Hepatocyte (in vitro differentiated cells): Measurements from ENCODE around the gene RBBP6. TPM values are rescaled to one million over a fixed set of nuclear protein-coding genes. Genes with fewer than 3 reads are reported as not detected.

Experiments
- DNase-seq: peaks from one replicate; pipeline ENCODE4 v3.0.0-alpha.2; 2016; ENCODE audit warnings: low spot score
- H2AFZ ChIP-seq: fragments of 200-600 bp; sonication (generic); 2 replicates; pipeline ENCODE4 v1.6.0; 2016; ENCODE audit warnings: antibody characterized with exemption, mild to moderate bottlenecking
- H3K27ac ChIP-seq: fragments of 200-600 bp; sonication (generic); 2 replicates; pipeline ENCODE4 v1.5.1; 2016; ENCODE audit warnings: mild to moderate bottlenecking
- H3K27me3 ChIP-seq: fragments of 200-600 bp; sonication (generic); 2 replicates; pipeline ENCODE4 v1.6.1; 2016
- H3K36me3 ChIP-seq: fragments of 200-600 bp; sonication (generic); replicated peaks from 2 replicates; pipeline ENCODE4 v1.5.1; 2016; ENCODE audit warnings: low read depth; ENCODE audit not compliant: insufficient read depth
- H3K4me1 ChIP-seq: fragments of 200-600 bp; sonication (generic); 2 replicates; pipeline ENCODE4 v1.5.1; 2016; ENCODE audit warnings: mild to moderate bottlenecking, moderate library complexity; ENCODE audit not compliant: insufficient read depth
- H3K4me2 ChIP-seq: fragments of 200-600 bp; sonication (generic); 2 replicates; pipeline ENCODE4 v1.6.0; 2016
- H3K4me3 ChIP-seq: fragments of 200-600 bp; sonication (generic); 2 replicates; pipeline ENCODE4 v1.5.1; 2016; ENCODE audit warnings: mild to moderate bottlenecking
- H3K79me2 ChIP-seq: fragments of 200-600 bp; sonication (generic); 2 replicates; pipeline ENCODE4 v1.6.0; 2017; ENCODE audit warnings: mild to moderate bottlenecking
- H3K9me2 ChIP-seq: fragments of 200-600 bp; sonication (generic); replicated peaks from 2 replicates; pipeline ENCODE4 v1.6.0; 2017; ENCODE audit warnings: mild to moderate bottlenecking; ENCODE audit not compliant: insufficient read depth
- H3K9me3 ChIP-seq: fragments of 200-600 bp; sonication (generic); 2 replicates; pipeline ENCODE4 v1.5.1; 2016; ENCODE audit warnings: low read depth, mild to moderate bottlenecking
- H4K20me1 ChIP-seq: fragments of 200-600 bp; sonication (generic); 2 replicates; pipeline ENCODE4 v1.6.0; 2016; ENCODE audit warnings: mild to moderate bottlenecking; ENCODE audit not compliant: insufficient read depth, poor library complexity, severe bottlenecking
- EZH2 ChIP-seq: fragments of 200-600 bp; sonication (generic); IDR thresholded peaks from 2 replicates; pipeline ENCODE4 v1.6.1; 2016; ENCODE audit warnings: antibody characterized with exemption, mild to moderate bottlenecking, borderline replicate concordance
- EZH2phosphoT487 ChIP-seq: fragments of 200-600 bp; sonication (generic); IDR thresholded peaks from one replicate; pipeline ENCODE4 v1.6.1; 2018; ENCODE audit warnings: antibody characterized with exemption, mild to moderate bottlenecking, low read depth, moderate library complexity; ENCODE audit not compliant: unreplicated experiment, severe bottlenecking
- WGBS: methylation state at CpG from one replicate; pipeline ENCODE4 v1.1.6; 2016; ENCODE audit warnings: low lambda C conversion rate; ENCODE audit errors: missing lambda C conversion rate; 5-methylcytosine and 5-hydroxymethylcytosine counted together
- polyA plus RNA-seq: library from polyadenylated mRNA; unstranded; fragments of >200 nt; fragmentation: Nextera tagmentation; extraction: Ambion mirVana; gene quantifications from 2 replicates; pipeline ENCODE4 v1.2.1, GENCODE V29; 2016
- total RNA-seq: library from RNA; depleted of rRNA; stranded (reverse); fragments of >200 nt; gene quantifications from 2 replicates; pipeline ENCODE4 v1.2.3, GENCODE V29; 2014
- TF ChIP-seq, protein P1 (sequence below): fragments of 200-600 bp; sonication (generic); IDR thresholded peaks from 2 replicates; pipeline ENCODE4 v1.5.1; 2016; ENCODE audit warnings: antibody characterized with exemption, mild to moderate bottlenecking; ENCODE audit not compliant: poor library complexity

Gene RBBP6
- total and polyA plus RNA-seq, 2 experiments from 2014 or later, result 43.7 to 45.6 TPM

DNA sequence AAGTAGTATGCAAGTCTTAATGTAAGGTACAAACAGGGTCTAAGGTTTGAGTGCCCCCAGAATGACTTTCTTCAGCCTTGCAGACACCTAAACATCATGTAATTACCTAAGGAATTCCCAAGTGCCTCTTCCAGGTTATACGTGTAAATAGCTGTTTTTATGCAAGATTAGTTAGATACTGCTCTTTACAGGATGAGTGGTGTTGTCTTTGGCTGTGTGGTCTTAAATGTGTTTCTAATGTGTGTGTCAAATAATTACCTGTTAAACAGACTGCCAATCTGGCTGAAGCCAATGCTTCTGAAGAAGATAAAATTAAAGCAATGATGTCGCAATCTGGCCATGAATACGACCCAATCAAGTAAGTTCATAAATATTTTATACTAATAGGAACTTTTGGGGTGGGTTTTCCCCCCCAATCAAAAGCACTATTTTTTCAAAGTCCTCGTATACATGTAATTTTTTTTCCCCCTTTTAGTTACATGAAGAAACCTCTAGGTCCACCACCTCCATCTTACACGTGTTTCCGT is 16.0 kb downstream of the RBBP6 start:
- Histone ChIP-seq H3K36me3 (no peaks in the 10 kb centered on the region), H3K27me3 (no peaks in the 10 kb centered on the region), H2AFZ (no peak overlapping the region), H4K20me1 (peaks cover 18% of the 10 kb centered on the region), H3K27ac (no peak overlapping the region), H3K9me3 (no peaks in the 10 kb centered on the region), H3K4me3 (no peak overlapping the region), H3K79me2 (peaks cover 36% of the 10 kb centered on the region), H3K4me1 (no peaks in the 10 kb centered on the region), H3K4me2 (no peak overlapping the region), H3K9me2 (no peaks in the 10 kb centered on the region)
- no peak for DNase-seq
- 93% methylated on average over 6 of the region's 6 CpGs for WGBS
- TF ChIP-seq EZH2phosphoT487 (no peak), EZH2 (no peak)
- TF ChIP-seq, protein P1, sequence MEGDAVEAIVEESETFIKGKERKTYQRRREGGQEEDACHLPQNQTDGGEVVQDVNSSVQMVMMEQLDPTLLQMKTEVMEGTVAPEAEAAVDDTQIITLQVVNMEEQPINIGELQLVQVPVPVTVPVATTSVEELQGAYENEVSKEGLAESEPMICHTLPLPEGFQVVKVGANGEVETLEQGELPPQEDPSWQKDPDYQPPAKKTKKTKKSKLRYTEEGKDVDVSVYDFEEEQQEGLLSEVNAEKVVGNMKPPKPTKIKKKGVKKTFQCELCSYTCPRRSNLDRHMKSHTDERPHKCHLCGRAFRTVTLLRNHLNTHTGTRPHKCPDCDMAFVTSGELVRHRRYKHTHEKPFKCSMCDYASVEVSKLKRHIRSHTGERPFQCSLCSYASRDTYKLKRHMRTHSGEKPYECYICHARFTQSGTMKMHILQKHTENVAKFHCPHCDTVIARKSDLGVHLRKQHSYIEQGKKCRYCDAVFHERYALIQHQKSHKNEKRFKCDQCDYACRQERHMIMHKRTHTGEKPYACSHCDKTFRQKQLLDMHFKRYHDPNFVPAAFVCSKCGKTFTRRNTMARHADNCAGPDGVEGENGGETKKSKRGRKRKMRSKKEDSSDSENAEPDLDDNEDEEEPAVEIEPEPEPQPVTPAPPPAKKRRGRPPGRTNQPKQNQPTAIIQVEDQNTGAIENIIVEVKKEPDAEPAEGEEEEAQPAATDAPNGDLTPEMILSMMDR, result no peak

DNA sequence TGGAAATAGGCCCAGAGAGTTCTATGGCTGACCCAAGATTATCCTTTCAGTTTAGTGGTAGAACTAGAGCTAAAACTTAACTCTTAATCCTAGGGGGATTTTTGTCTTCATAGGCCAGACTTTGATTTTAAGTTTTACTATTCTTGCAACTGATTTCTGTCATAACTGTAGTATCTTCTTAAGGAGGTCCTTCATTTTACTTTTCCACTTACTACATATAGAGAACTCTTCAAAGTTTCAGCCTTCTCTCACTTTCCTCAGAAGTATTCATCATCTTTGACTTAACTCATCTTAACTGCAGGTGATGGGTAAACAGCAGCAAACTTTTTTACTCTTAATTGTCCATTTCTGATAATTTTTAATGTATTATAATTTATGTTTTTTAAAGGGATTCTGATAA is 23.4 kb downstream of the RBBP6 start:
- no peak overlapping the region for H3K4me2 ChIP-seq
- no peaks in the 10 kb centered on the region for H4K20me1 ChIP-seq
- no peak overlapping the region for H3K27ac ChIP-seq
- H3K4me1 ChIP-seq, result no peaks in the 10 kb centered on the region
- no peaks in the 10 kb centered on the region for H3K9me3 ChIP-seq
- no peak overlapping the region for H3K4me3 ChIP-seq
- TF ChIP-seq, protein P1, result no peak
- TF ChIP-seq EZH2phosphoT487 (no peak), EZH2 (no peak)
- no peaks in the 10 kb centered on the region for H3K79me2 ChIP-seq
- peaks cover 2% of the 10 kb centered on the region for H3K36me3 ChIP-seq
- DNase-seq, result no peak
- no peaks in the 10 kb centered on the region for H3K27me3 ChIP-seq
- no peak overlapping the region for H2AFZ ChIP-seq
- no peaks in the 10 kb centered on the region for H3K9me2 ChIP-seq

DNA sequence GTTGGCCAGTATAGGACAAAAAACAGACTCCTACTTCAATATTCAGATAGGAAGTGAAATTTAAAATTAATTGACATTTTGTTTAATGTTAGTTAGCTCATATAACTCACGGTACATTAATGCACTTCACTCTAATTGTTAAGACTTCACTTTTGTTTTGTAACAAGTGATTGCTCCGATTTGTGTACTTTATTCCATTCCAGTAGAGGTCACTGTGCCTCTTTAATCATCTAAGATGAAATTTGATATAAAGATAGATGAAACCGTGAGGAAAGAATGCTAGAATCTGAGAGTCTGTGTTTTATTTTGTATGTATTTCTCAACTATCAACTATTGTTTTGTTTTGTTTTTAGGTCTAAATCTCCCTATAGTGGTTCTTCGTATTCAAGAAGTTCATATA is 29.0 kb downstream of the RBBP6 start:
- Histone ChIP-seq H4K20me1 (no peaks in the 10 kb centered on the region), H3K79me2 (no peaks in the 10 kb centered on the region), H3K36me3 (peaks cover 17% of the 10 kb centered on the region), H3K4me3 (no peak overlapping the region), H3K4me1 (no peaks in the 10 kb centered on the region), H2AFZ (no peak overlapping the region), H3K9me2 (no peaks in the 10 kb centered on the region), H3K27me3 (no peaks in the 10 kb centered on the region), H3K9me3 (peaks cover 18% of the 10 kb centered on the region), H3K27ac (no peak overlapping the region), H3K4me2 (no peak overlapping the region)
- no peak for DNase-seq
- no peak for TF ChIP-seq EZH2phosphoT487
- TF ChIP-seq, protein P1, result peak; percentile 34
- 90% methylated on average over 4 of the region's 4 CpGs for WGBS

DNA sequence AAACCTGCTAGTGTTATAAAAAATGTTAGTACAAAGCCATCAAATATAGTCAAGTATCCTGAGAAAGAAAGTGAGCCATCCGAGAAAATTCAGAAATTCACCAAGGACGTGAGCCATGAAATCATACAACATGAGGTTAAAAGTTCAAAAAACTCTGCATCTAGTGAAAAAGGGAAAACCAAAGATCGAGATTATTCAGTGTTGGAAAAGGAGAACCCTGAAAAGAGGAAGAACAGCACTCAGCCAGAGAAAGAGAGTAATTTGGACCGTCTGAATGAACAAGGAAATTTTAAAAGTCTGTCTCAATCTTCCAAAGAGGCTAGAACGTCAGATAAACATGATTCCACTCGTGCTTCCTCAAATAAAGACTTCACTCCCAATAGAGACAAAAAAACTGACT is 31.7 kb downstream of the RBBP6 start:
- Histone ChIP-seq H2AFZ (no peak overlapping the region), H3K79me2 (no peaks in the 10 kb centered on the region), H4K20me1 (no peaks in the 10 kb centered on the region), H3K4me2 (no peak overlapping the region), H3K27me3 (no peaks in the 10 kb centered on the region), H3K36me3 (peaks cover 17% of the 10 kb centered on the region), H3K4me1 (no peaks in the 10 kb centered on the region), H3K9me3 (peaks cover 18% of the 10 kb centered on the region), H3K4me3 (no peak overlapping the region), H3K9me2 (no peaks in the 10 kb centered on the region), H3K27ac (no peak overlapping the region)
- WGBS, result 97% methylated on average over 6 of the region's 6 CpGs
- TF ChIP-seq EZH2, result no peak
- TF ChIP-seq, protein P1, result no peak
- TF ChIP-seq EZH2phosphoT487, result no peak
- DNase-seq, result no peak
